SK-N-SH (cell line): ENCODE results near the gene COL5A1. TPM values are rescaled to one million over a fixed set of nuclear protein-coding genes. Genes with fewer than 3 reads are reported as not detected.

ENCODE experiments used
- CTCF ChIA-PET: fragments of 300-600, 350-600 bp; formaldehyde crosslinking; extraction: SDS; loops from one replicate; lab custom pipeline; 2021; lab: Yijun Ruan, JAX
- POLR2A ChIA-PET: fragments of 350-600 bp; sonication (Branson Sonifier 250); formaldehyde crosslinking; extraction: SDS; loops from one replicate; lab custom pipeline; 2020; ENCODE audit warnings: antibody characterized with exemption, inconsistent platforms; lab: Yijun Ruan, JAX
- DNase-seq: peaks from one replicate; pipeline ENCODE4 v3.0.0; 2012
- H2AFZ ChIP-seq: fragments of 200-600 bp; sonication (generic); 2 replicates; pipeline ENCODE4 v1.8.1; 2016; ENCODE audit warnings: antibody characterized with exemption, mild to moderate bottlenecking, low read depth
- H3F3A ChIP-seq: fragments of 200-600 bp; sonication (generic); replicated peaks from 2 replicates; pipeline ENCODE3; 2016; ENCODE audit warnings: antibody characterized with exemption, mild to moderate bottlenecking; ENCODE audit not compliant: insufficient read depth
- H3K27ac ChIP-seq, 2 experiments: fragments of 200-500 bp in 1 of 2; fragments of 200-600 bp in 1 of 2; sonication (Bioruptor generic) in 1 of 2; sonication (generic), shearing (Covaris generic) in 1 of 2; 2 replicates each; pipeline versions ENCODE4 v1.5.1 to v1.6.1; 2014 to 2016; ENCODE audit warnings: low read depth in 2 of 2, inconsistent platforms in 1 of 2, low read length in 1 of 2, mild to moderate bottlenecking in 1 of 2, mixed read lengths in 1 of 2
- H3K27me3 ChIP-seq: fragments of 200-600 bp; sonication (generic), shearing (Covaris generic); 2 replicates; pipeline ENCODE4 v1.6.1; 2016; ENCODE audit warnings: mixed run types; ENCODE audit not compliant: insufficient read depth
- H3K36me3 ChIP-seq, 2 experiments: fragments of 200-500 bp in 1 of 2; fragments of 200-600 bp in 1 of 2; sonication (Bioruptor generic) in 1 of 2; sonication (generic) in 1 of 2; replicated peaks in 1 of 2; 2 replicates each; pipeline versions ENCODE3 to v1.5.1; 2014 to 2016; ENCODE audit warnings: low read length in 1 of 2, mild to moderate bottlenecking in 1 of 2; ENCODE audit not compliant: insufficient read depth in 2 of 2, control insufficient read depth in 1 of 2
- H3K4me1 ChIP-seq, 2 experiments: fragments of 200-500 bp in 1 of 2; fragments of 200-600 bp in 1 of 2; sonication (Bioruptor generic) in 1 of 2; sonication (generic), shearing (Covaris generic) in 1 of 2; 2 replicates each; pipeline versions ENCODE4 v1.5.1 to v1.6.1; 2014 to 2016; ENCODE audit warnings: low read depth in 1 of 2, low read length in 1 of 2, mixed run types in 1 of 2; ENCODE audit not compliant: insufficient read depth in 2 of 2, control insufficient read depth in 1 of 2
- H3K4me2 ChIP-seq: fragments of 200-600 bp; sonication (generic), shearing (Covaris generic); 2 replicates; pipeline ENCODE4 v1.6.1; 2017; ENCODE audit warnings: mixed run types
- H3K4me3 ChIP-seq, 2 experiments: fragments of 200-500 bp in 1 of 2; fragments of 200-600 bp in 1 of 2; sonication (Bioruptor generic) in 1 of 2; sonication (generic), shearing (Covaris generic) in 1 of 2; 2 replicates each; pipeline versions ENCODE4 v1.5.1 to v1.8.1; 2014 to 2016; ENCODE audit warnings: low read depth in 2 of 2, inconsistent platforms in 1 of 2, low read length in 1 of 2, mild to moderate bottlenecking in 1 of 2, mixed read lengths in 1 of 2, moderate library complexity in 1 of 2
- H3K79me2 ChIP-seq: fragments of 200-600 bp; sonication (generic); 2 replicates; pipeline ENCODE4 v1.8.1; 2017; ENCODE audit warnings: mild to moderate bottlenecking; ENCODE audit not compliant: insufficient read depth
- H3K9ac ChIP-seq: fragments of 200-600 bp; sonication (generic); 2 replicates; pipeline ENCODE4 v1.6.1; 2017; ENCODE audit warnings: mixed run types
- H3K9me2 ChIP-seq: fragments of 200-600 bp; sonication (generic); 2 replicates; pipeline ENCODE4 v1.6.1; 2017; ENCODE audit warnings: mixed run types
- H3K9me3 ChIP-seq: fragments of 200-600 bp; sonication (generic); 2 replicates; pipeline ENCODE4 v1.6.1; 2017; ENCODE audit warnings: mixed run types, mild to moderate bottlenecking, moderate library complexity
- H4K20me1 ChIP-seq: fragments of 200-600 bp; sonication (generic); 2 replicates; pipeline ENCODE4 v1.6.1; 2017; ENCODE audit warnings: mild to moderate bottlenecking, mixed run types; ENCODE audit not compliant: insufficient read depth
- CTCF ChIP-seq: fragments of 200-600 bp; sonication (generic); IDR thresholded peaks from 2 replicates; pipeline ENCODE4 v1.6.1; 2017; ENCODE audit warnings: antibody characterized with exemption, mild to moderate bottlenecking, moderate library complexity
- EP300 ChIP-seq, 2 experiments: IDR thresholded peaks; 2 replicates each; pipeline versions ENCODE4 v1.4.0 to v1.6.1; 2012; ENCODE audit warnings: borderline replicate concordance in 1 of 2, low read depth in 1 of 2, low read length in 1 of 2
- EZH2phosphoT487 ChIP-seq: fragments of 200-600 bp; sonication (generic); IDR thresholded peaks from 2 replicates; pipeline ENCODE4 v1.6.1; 2017; ENCODE audit warnings: low read depth, mixed run types, mild to moderate bottlenecking, antibody characterized with exemption, moderate library complexity, borderline replicate concordance
- FOSL2 ChIP-seq: IDR thresholded peaks from 2 replicates; pipeline ENCODE4 v1.4.0; 2012; ENCODE audit warnings: low read depth, mild to moderate bottlenecking, moderate library complexity, borderline replicate concordance
- FOXJ3 ChIP-seq: sonication (generic); formaldehyde crosslinking; IDR thresholded peaks from 2 replicates; pipeline ENCODE4 v1.5.1; 2020; ENCODE audit warnings: mild to moderate bottlenecking, missing genetic modification reagents
- IRF3 ChIP-seq: fragments of 150-350 bp; IDR thresholded peaks from 2 replicates; pipeline ENCODE4 v1.6.1; 2016; ENCODE audit warnings: mild to moderate bottlenecking, low read depth, low read length
- MAX ChIP-seq: IDR thresholded peaks from 2 replicates; pipeline ENCODE4 v1.4.0; 2012; ENCODE audit warnings: low read depth
- NFIC ChIP-seq: IDR thresholded peaks from 2 replicates; pipeline ENCODE4 v1.4.0; 2012; ENCODE audit warnings: borderline replicate concordance
- NRF1 ChIP-seq: IDR thresholded peaks from 2 replicates; pipeline ENCODE4 v1.6.1; 2012; ENCODE audit warnings: low read depth, mild to moderate bottlenecking, low read length
- PBX3 ChIP-seq: IDR thresholded peaks from 2 replicates; pipeline ENCODE4; 2012
- POLR2AphosphoS5 ChIP-seq: IDR thresholded peaks from 2 replicates; pipeline ENCODE4 v1.6.1; 2012; ENCODE audit warnings: low read depth, low read length
- RCOR1 ChIP-seq: fragments of 150-350 bp; IDR thresholded peaks from 2 replicates; pipeline ENCODE4 v1.6.1; 2017; ENCODE audit warnings: antibody characterized with exemption, low read length
- RXRA ChIP-seq: IDR thresholded peaks from 2 replicates; pipeline ENCODE4 v1.4.0; 2012; ENCODE audit warnings: low read depth, mild to moderate bottlenecking, borderline replicate concordance
- TCF12 ChIP-seq: IDR thresholded peaks from 2 replicates; pipeline ENCODE4 v1.4.0; 2012
- TEAD4 ChIP-seq: IDR thresholded peaks from 2 replicates; pipeline ENCODE4 v1.4.0; 2012; ENCODE audit warnings: mild to moderate bottlenecking, borderline replicate concordance; ENCODE audit not compliant: insufficient read depth
- USF1 ChIP-seq: IDR thresholded peaks from 2 replicates; pipeline ENCODE4 v1.4.0; 2012; ENCODE audit warnings: low read depth, borderline replicate concordance
- YY1 ChIP-seq: IDR thresholded peaks from 2 replicates; pipeline ENCODE4 v1.4.0; 2012; ENCODE audit warnings: low read depth, mild to moderate bottlenecking
- WGBS: methylation state at CpG from one replicate; pipeline ENCODE4 v1.1.6; 2017; ENCODE audit warnings: low lambda C conversion rate; 5-methylcytosine and 5-hydroxymethylcytosine counted together
- polyA plus RNA-seq, 3 experiments: library from polyadenylated mRNA; depleted of rRNA; stranded (reverse); fragments of >200 nt; gene quantifications; 2 replicates each; pipeline ENCODE4 v1.2.3, GENCODE V29; 2012

COL5A1 gene
- polyA plus RNA-seq, 1 of the 3 experiments (the other 2 are of a cell fraction): 73.8 TPM

- CTCF ChIA-PET: interaction anchor here (1.4 kb wide), 1 partner anchor 10 kb away, joined by 3 read pairs; no protein-coding TSS in a partner anchor
- peak overlapping the region; percentile 44; the same call in 1 of the 2 replicates for H3K4me2 ChIP-seq
- no peaks in the 10 kb centered on the region for H4K20me1 ChIP-seq
- H3K9ac ChIP-seq: peak overlapping the region; percentile 38; the same call in 1 of the 2 replicates
- no peaks in the 10 kb centered on the region for H3K27me3 ChIP-seq
- H3K9me3 ChIP-seq: no peaks in the 10 kb centered on the region
- H2AFZ ChIP-seq: no peak overlapping the region
- 94% methylated on average over 14 of the region's 14 CpGs for WGBS
- no peak overlapping the region; a peak in 1 of 4 replicates for H3K4me3 ChIP-seq
- DNase-seq: no peak
- no peaks in the 10 kb centered on the region for H3K36me3 ChIP-seq
- TF ChIP-seq USF1 (peak; percentile 42; the same call in 1 of the 2 replicates), TCF12 (no peak)
- no peaks in the 10 kb centered on the region for H3K79me2 ChIP-seq
- no peaks in the 10 kb centered on the region for H3K9me2 ChIP-seq
- H3K4me1 ChIP-seq: peaks cover 0 to 32% of the 10 kb centered on the region in 2 experiments; a peak in 3 of 4 replicates
- POLR2A ChIA-PET: no interaction called here
- peaks cover 18% of the 10 kb centered on the region for H3F3A ChIP-seq
- peak overlapping the region in 1 of 2 experiments; percentile 80; a peak in 2 of 4 replicates for H3K27ac ChIP-seq
These were observed 17.4 kb upstream of the COL5A1 start for GRCh38 chr9:134624137-134624591.

GRCh38 chr9:134624621-134625181 is 16.9 kb upstream of the COL5A1 start:
- Histone ChIP-seq H4K20me1 (no peaks in the 10 kb centered on the region), H3K9me3 (no peaks in the 10 kb centered on the region), H3K9me2 (no peaks in the 10 kb centered on the region), H3K4me1 (peaks cover 0 to 32% of the 10 kb centered on the region in 2 experiments; a peak in 3 of 4 replicates), H3K4me3 (no peak overlapping the region; a peak in 1 of 4 replicates), H3F3A (peaks cover 18% of the 10 kb centered on the region), H3K4me2 (peak overlapping the region; percentile 44), H3K27ac (peak overlapping the region in 1 of 2 experiments; percentile 80; a peak in 2 of 4 replicates), H3K9ac (peak overlapping the region; percentile 38; the same call in 1 of the 2 replicates), H3K36me3 (no peaks in the 10 kb centered on the region), H3K27me3 (no peaks in the 10 kb centered on the region), H3K79me2 (no peaks in the 10 kb centered on the region), H2AFZ (no peak overlapping the region)
- DNase-seq: no peak
- 32% methylated on average over 5 of the region's 7 CpGs for WGBS
- ChIA-PET CTCF (interaction anchor here (1.4 kb wide), 1 partner anchor 9 kb away, joined by 3 read pairs; no protein-coding TSS in a partner anchor), POLR2A (no interaction called here)
- TF ChIP-seq PBX3: no peak; the same call in 1 of the 2 replicates
- TF ChIP-seq MAX: peak; percentile 41; the same call in 1 of the 2 replicates
- TF ChIP-seq FOXJ3: no peak
- no peak for TF ChIP-seq IRF3
- peak in 1 of 2 experiments; percentile 64; a peak in 1 of 4 replicates for TF ChIP-seq EP300 (IDR thresholded peaks at IDR 0.05; ENCODE audit: borderline replicate concordance in 1 of 2, low read depth in 1 of 2, low read length in 1 of 2)
- peak; percentile 80; the same call in 1 of the 2 replicates for TF ChIP-seq RXRA
- TF ChIP-seq FOSL2: peak; percentile 85
- peak; percentile 77 for TF ChIP-seq TCF12
- TF ChIP-seq YY1: no peak
- TF ChIP-seq POLR2AphosphoS5: no peak
- TF ChIP-seq NRF1: no peak
- peak; percentile 50; the same call in 1 of the 2 replicates for TF ChIP-seq NFIC
- TF ChIP-seq RCOR1: no peak
- no peak for TF ChIP-seq EZH2phosphoT487
- no peak for TF ChIP-seq CTCF
- no peak for TF ChIP-seq TEAD4
